H9 (cell line): ENCODE measurements around the gene DUSP16. TPM values are rescaled to one million over a fixed set of nuclear protein-coding genes. Genes with fewer than 3 reads are reported as not detected.

Experiments used
- DNase-seq: peaks from one replicate; pipeline ENCODE4 v3.0.0-alpha.2; 2017
- H2AFZ ChIP-seq: one replicate; pipeline ENCODE4 v1.6.1; 2013; ENCODE audit warnings: mild to moderate bottlenecking, low read length, control low read depth, moderate library complexity
- H2AK5ac ChIP-seq: 2 replicates; pipeline ENCODE4 v1.6.1; 2013; ENCODE audit warnings: low read length, control low read depth, mixed read lengths; ENCODE audit not compliant: insufficient read length
- H2BK120ac ChIP-seq: one replicate; pipeline ENCODE4 v1.6.1; 2013; ENCODE audit warnings: low read depth, mild to moderate bottlenecking, low read length, control low read depth, inconsistent platforms; ENCODE audit not compliant: poor library complexity, severe bottlenecking
- H2BK12ac ChIP-seq: 2 replicates; pipeline ENCODE4 v1.6.1; 2013; ENCODE audit warnings: low read length, control low read depth, mixed read lengths, low read depth; ENCODE audit not compliant: insufficient read length
- H2BK15ac ChIP-seq: 2 replicates; pipeline ENCODE4 v1.6.1; 2013; ENCODE audit warnings: low read depth, low read length, control low read depth
- H2BK20ac ChIP-seq: one replicate; pipeline ENCODE4 v1.6.1; 2013; ENCODE audit warnings: low read depth, mild to moderate bottlenecking, low read length, control low read depth, inconsistent platforms; ENCODE audit not compliant: poor library complexity, severe bottlenecking
- H2BK5ac ChIP-seq: 2 replicates; pipeline ENCODE4 v1.6.1; 2013; ENCODE audit warnings: low read length, control low read depth, mixed read lengths; ENCODE audit not compliant: insufficient read length
- H3K14ac ChIP-seq: 2 replicates; pipeline ENCODE4 v1.6.1; 2013; ENCODE audit warnings: low read length, control low read depth; ENCODE audit not compliant: insufficient read depth
- H3K18ac ChIP-seq: 2 replicates; pipeline ENCODE4 v1.6.1; 2013; ENCODE audit warnings: low read depth, mild to moderate bottlenecking, mixed read lengths, low read length, control low read depth; ENCODE audit not compliant: insufficient read length
- H3K23ac ChIP-seq: 2 replicates; pipeline ENCODE4 v1.6.1; 2013; ENCODE audit warnings: low read length, control low read depth, mixed read lengths, low read depth; ENCODE audit not compliant: insufficient read length
- H3K23me2 ChIP-seq: 2 replicates; pipeline ENCODE4 v1.6.1; 2013; ENCODE audit warnings: low read depth, mild to moderate bottlenecking, mixed read lengths, low read length, control low read depth; ENCODE audit not compliant: insufficient read length, poor library complexity, severe bottlenecking
- H3K27ac ChIP-seq: 2 replicates; pipeline ENCODE4 v1.5.1; 2013; ENCODE audit warnings: low read length, control low read depth, mixed read lengths, low read depth; ENCODE audit not compliant: insufficient read length
- H3K27me3 ChIP-seq: 2 replicates; pipeline ENCODE4 v1.6.1; 2013; ENCODE audit warnings: low read length, control low read depth, inconsistent platforms; ENCODE audit not compliant: insufficient read depth
- H3K4ac ChIP-seq: 2 replicates; pipeline ENCODE4 v1.6.1; 2013; ENCODE audit warnings: low read depth, mild to moderate bottlenecking, control low read depth, inconsistent platforms, low read length, moderate library complexity
- H3K4me1 ChIP-seq: 2 replicates; pipeline ENCODE4 v1.6.1; 2013; ENCODE audit warnings: low read length, control low read depth, inconsistent platforms; ENCODE audit not compliant: insufficient read depth
- H3K4me2 ChIP-seq: 2 replicates; pipeline ENCODE4 v1.6.1; 2013; ENCODE audit warnings: low read length, control low read depth, mixed read lengths; ENCODE audit not compliant: insufficient read length, insufficient read depth
- H3K56ac ChIP-seq: 2 replicates; pipeline ENCODE4 v1.6.1; 2013; ENCODE audit warnings: low read depth, mild to moderate bottlenecking, mixed read lengths, low read length, control low read depth; ENCODE audit not compliant: insufficient read length
- H3K79me1 ChIP-seq: 2 replicates; pipeline ENCODE4 v1.6.1; 2013; ENCODE audit warnings: low read depth, mild to moderate bottlenecking, moderate library complexity, low read length, control low read depth, inconsistent platforms; ENCODE audit not compliant: insufficient read depth, poor library complexity, severe bottlenecking
- H3K79me2 ChIP-seq: 2 replicates; pipeline ENCODE4 v1.6.1; 2013; ENCODE audit warnings: low read length, control low read depth, inconsistent platforms; ENCODE audit not compliant: insufficient read depth
- H3K9ac ChIP-seq: 2 replicates; pipeline ENCODE4 v1.6.1; 2013; ENCODE audit warnings: low read length, control low read depth, mixed read lengths; ENCODE audit not compliant: insufficient read length; ENCODE audit errors: extremely low read depth
- H3K9me3 ChIP-seq: one replicate; pipeline ENCODE4 v1.6.1; 2013; ENCODE audit warnings: low read depth, low read length, inconsistent platforms; ENCODE audit not compliant: control insufficient read depth
- H3T11ph ChIP-seq: one replicate; pipeline ENCODE4 v1.6.1; 2013; ENCODE audit warnings: mild to moderate bottlenecking, low read length, control low read depth, inconsistent platforms
- H4K20me1 ChIP-seq: one replicate; pipeline ENCODE4 v1.6.1; 2013; ENCODE audit not compliant: control insufficient read depth, insufficient read length, insufficient read depth
- H4K5ac ChIP-seq: 2 replicates; pipeline ENCODE4 v1.6.1; 2013; ENCODE audit warnings: low read depth, mild to moderate bottlenecking, mixed read lengths, low read length, control low read depth; ENCODE audit not compliant: insufficient read length
- H4K8ac ChIP-seq: replicated peaks from 2 replicates; pipeline ENCODE4 v1.6.1; 2013; ENCODE audit warnings: low read length, control low read depth, mixed read lengths, low read depth; ENCODE audit not compliant: insufficient read length
- H4K91ac ChIP-seq: 2 replicates; pipeline ENCODE4 v1.6.1; 2013; ENCODE audit warnings: low read depth, mild to moderate bottlenecking, moderate library complexity, mixed read lengths, low read length, control low read depth; ENCODE audit not compliant: insufficient read length
- H3K27ac Mint-ChIP-seq, 3 experiments: 2 replicates in 2 of 3; 3 replicates in 1 of 3; pipeline ENCODE4 v1.8.0; 2020 to 2021; ENCODE audit warnings: mixed read lengths in 3 of 3, mild to moderate bottlenecking in 1 of 3, moderate library complexity in 1 of 3
- H3K27me3 Mint-ChIP-seq: 2 replicates; pipeline ENCODE4 v1.8.0; 2021; ENCODE audit warnings: low read depth, mild to moderate bottlenecking, moderate library complexity, mixed read lengths
- H3K36me3 Mint-ChIP-seq, 3 experiments: 2 replicates in 2 of 3; 3 replicates in 1 of 3; pipeline ENCODE4 v1.8.0; 2020 to 2021; ENCODE audit warnings: low read depth in 3 of 3, mixed read lengths in 3 of 3; ENCODE audit not compliant: insufficient read depth in 1 of 3
- H3K4me1 Mint-ChIP-seq, 2 experiments: 2 replicates each; pipeline ENCODE4 v1.8.0; 2020; ENCODE audit warnings: mixed read lengths in 2 of 2
- H3K4me3 Mint-ChIP-seq, 2 experiments: 2 replicates in 1 of 2; 3 replicates in 1 of 2; pipeline ENCODE4 v1.8.0; 2020 to 2021; ENCODE audit warnings: mild to moderate bottlenecking in 2 of 2, mixed read lengths in 2 of 2, moderate library complexity in 1 of 2
- H3K9me3 Mint-ChIP-seq, 2 experiments: 2 replicates in 1 of 2; 3 replicates in 1 of 2; pipeline ENCODE4 v1.8.0; 2020; ENCODE audit warnings: mild to moderate bottlenecking in 2 of 2, mixed read lengths in 2 of 2, moderate library complexity in 1 of 2
- WGBS: extraction: QIAGEN DNeasy Blood & Tissue Kit; methylation state at CpG from one replicate; pipeline ENCODE4 v1.1.7; 2013; ENCODE audit warnings: missing lambda C conversion rate, low lambda C conversion rate, mixed read lengths; ENCODE audit not compliant: insufficient read length; ENCODE audit errors: extremely low coverage; 5-methylcytosine and 5-hydroxymethylcytosine counted together
- total RNA-seq: library from RNA; stranded (reverse); gene quantifications from 2 replicates; pipeline ENCODE4 v1.2.1, GENCODE V29; 2021
- TF ChIP-seq, protein P1 (sequence below): fragments of 200-600 bp; sonication (generic); conservative IDR thresholded peaks from 3 replicates; pipeline ENCODE4 v1.8.0; 2021; ENCODE audit warnings: antibody characterized with exemption, mild to moderate bottlenecking

Gene DUSP16
- total RNA-seq, 1 experiment from 2014 or later = 64.0 TPM

DNA sequence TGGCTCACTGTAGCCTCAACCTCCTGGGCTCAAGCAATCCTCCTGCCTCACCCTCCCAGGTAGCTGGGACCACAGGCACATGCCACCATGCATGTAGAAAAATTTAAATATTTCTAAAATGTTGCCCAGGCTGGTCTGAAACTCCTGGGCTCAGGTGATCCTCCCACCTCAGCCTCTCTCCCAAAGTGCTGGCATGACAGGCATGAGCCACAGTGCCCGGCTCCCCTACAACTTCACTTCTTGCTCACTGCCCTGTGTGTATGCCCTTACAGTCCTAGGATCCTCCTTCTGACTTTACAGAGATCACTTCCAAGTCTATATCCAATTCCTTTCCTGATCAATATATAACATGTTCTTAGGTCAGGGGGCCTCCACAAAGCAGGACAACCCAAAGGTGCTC is 25.2 kb upstream of the DUSP16 start:
- no peak overlapping the region for H3T11ph ChIP-seq
- no peak overlapping the region for H4K5ac ChIP-seq
- no peak overlapping the region for H2BK120ac ChIP-seq
- H3K14ac ChIP-seq = no peak overlapping the region
- H4K8ac ChIP-seq = no peak overlapping the region
- H3K4me1 ChIP-seq = no peaks in the 10 kb centered on the region
- no CpG with 5 or more reads among the region's 1 CpG for whole genome bisulfite sequencing
- H2AK5ac ChIP-seq = no peak overlapping the region
- H3K36me3 Mint-ChIP-seq = no peaks in the 10 kb centered on the region
- no peak for DNase-seq
- no peak overlapping the region for H3K9ac ChIP-seq
- no peak overlapping the region for H3K4ac ChIP-seq
- no peak overlapping the region for H2BK15ac ChIP-seq
- no peak overlapping the region for H2BK5ac ChIP-seq
- no peaks in the 10 kb centered on the region for H3K23me2 ChIP-seq
- H3K27ac Mint-ChIP-seq = no peak overlapping the region; a peak in 1 of 7 replicates
- no peak overlapping the region for H3K56ac ChIP-seq
- H4K20me1 ChIP-seq = no peaks in the 10 kb centered on the region
- no peak overlapping the region for H3K18ac ChIP-seq
- H3K9me3 Mint-ChIP-seq = no peaks in the 10 kb centered on the region; a peak in 1 of 5 replicates
- TF ChIP-seq, protein P1, sequence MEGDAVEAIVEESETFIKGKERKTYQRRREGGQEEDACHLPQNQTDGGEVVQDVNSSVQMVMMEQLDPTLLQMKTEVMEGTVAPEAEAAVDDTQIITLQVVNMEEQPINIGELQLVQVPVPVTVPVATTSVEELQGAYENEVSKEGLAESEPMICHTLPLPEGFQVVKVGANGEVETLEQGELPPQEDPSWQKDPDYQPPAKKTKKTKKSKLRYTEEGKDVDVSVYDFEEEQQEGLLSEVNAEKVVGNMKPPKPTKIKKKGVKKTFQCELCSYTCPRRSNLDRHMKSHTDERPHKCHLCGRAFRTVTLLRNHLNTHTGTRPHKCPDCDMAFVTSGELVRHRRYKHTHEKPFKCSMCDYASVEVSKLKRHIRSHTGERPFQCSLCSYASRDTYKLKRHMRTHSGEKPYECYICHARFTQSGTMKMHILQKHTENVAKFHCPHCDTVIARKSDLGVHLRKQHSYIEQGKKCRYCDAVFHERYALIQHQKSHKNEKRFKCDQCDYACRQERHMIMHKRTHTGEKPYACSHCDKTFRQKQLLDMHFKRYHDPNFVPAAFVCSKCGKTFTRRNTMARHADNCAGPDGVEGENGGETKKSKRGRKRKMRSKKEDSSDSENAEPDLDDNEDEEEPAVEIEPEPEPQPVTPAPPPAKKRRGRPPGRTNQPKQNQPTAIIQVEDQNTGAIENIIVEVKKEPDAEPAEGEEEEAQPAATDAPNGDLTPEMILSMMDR = no peak
- H3K79me1 ChIP-seq = no peaks in the 10 kb centered on the region
- no peak overlapping the region for H3K23ac ChIP-seq
- H3K79me2 ChIP-seq = no peaks in the 10 kb centered on the region
- H3K9me3 ChIP-seq = no peaks in the 10 kb centered on the region
- no peaks in the 10 kb centered on the region; a peak in 2 of 4 replicates for H3K4me1 Mint-ChIP-seq
- H2BK12ac ChIP-seq = no peak overlapping the region
- H3K27me3 Mint-ChIP-seq = peaks cover 2% of the 10 kb centered on the region; the same call in 1 of the 2 replicates
- H3K4me2 ChIP-seq = no peak overlapping the region
- H3K27me3 ChIP-seq = no peaks in the 10 kb centered on the region
- no peak overlapping the region for H4K91ac ChIP-seq
- no peak overlapping the region for H3K4me3 Mint-ChIP-seq
- H3K27ac ChIP-seq = no peak overlapping the region
- no peak overlapping the region for H2BK20ac ChIP-seq
- H2AFZ ChIP-seq = no peak overlapping the region
